Activated CD8-positive, alpha-beta T cell treated with anti-CD3 and anti-CD28 coated beads for 36 hours (primary cell): Measurements from ENCODE around the gene PCSK1N. TPM values are rescaled to one million over a fixed set of nuclear protein-coding genes. Genes with fewer than 3 reads are reported as not detected.
"Not testable (repeated sequence)": the region's sequence is repeated elsewhere in the genome, so short reads cannot be mapped to it uniquely, and the experiment has no call there.

Experiments
- ATAC-seq: fragments of 200-7000 bp; cut with Tn5 transposase; one replicate; pipeline ENCODE4 v1.10.0; 2021; ENCODE audit warnings: mild to moderate bottlenecking, moderate library complexity
- CTCF ChIA-PET: fragments of 350-600 bp; sonication (Branson Sonifier 250); formaldehyde crosslinking; loops from one replicate; lab custom pipeline; 2021; ENCODE audit warnings: antibody characterized with exemption; lab: Charles Lee
- POLR2A ChIA-PET: fragments of 350-600 bp; sonication (Branson Sonifier 250); formaldehyde crosslinking; loops from one replicate; lab custom pipeline; 2021; ENCODE audit warnings: antibody characterized with exemption; lab: Charles Lee
- DNase-seq: peaks from one replicate; pipeline ENCODE4 v3.0.0-alpha.2; 2020
- H3K27ac Mint-ChIP-seq: one replicate; pipeline ENCODE4 v1.8.0; 2021; ENCODE audit warnings: mild to moderate bottlenecking, mixed read lengths
- H3K27me3 Mint-ChIP-seq: one replicate; pipeline ENCODE4 v1.8.0; 2021; ENCODE audit warnings: mixed read lengths
- H3K36me3 Mint-ChIP-seq: one replicate; pipeline ENCODE4 v1.8.0; 2021; ENCODE audit warnings: low read depth, mixed read lengths
- H3K4me1 Mint-ChIP-seq: one replicate; pipeline ENCODE4 v1.8.0; 2021; ENCODE audit warnings: low read depth, mixed read lengths
- H3K4me3 Mint-ChIP-seq: one replicate; pipeline ENCODE4 v1.8.0; 2021; ENCODE audit warnings: mild to moderate bottlenecking, moderate library complexity, mixed read lengths
- H3K9me3 Mint-ChIP-seq: one replicate; pipeline ENCODE4 v1.8.0; 2021; ENCODE audit warnings: mixed read lengths
- intact Hi-C: fragments of 100-400 bp; cut with micrococcal nuclease; formaldehyde crosslinking; loops from one replicate; pipeline ENCODE4 v1.10.0; 2022
- total RNA-seq, 2 experiments: library from RNA; stranded (reverse); gene quantifications; one replicate each; pipeline ENCODE4 v1.2.3, GENCODE V29; 2021
- TF ChIP-seq, protein P1 (sequence below): fragments of 200-600 bp; IDR thresholded peaks from one replicate; pipeline ENCODE4 v1.8.0; 2022; ENCODE audit warnings: antibody characterized with exemption, mild to moderate bottlenecking

Gene PCSK1N
- total RNA-seq, 2 experiments from 2014 or later, result 1.1 to 1.4 TPM

- no peaks in the 10 kb centered on the region for H3K9me3 Mint-ChIP-seq
- H3K27me3 Mint-ChIP-seq, result peaks cover 23% of the 10 kb centered on the region
- peaks cover 23% of the 10 kb centered on the region for H3K36me3 Mint-ChIP-seq
- H3K4me1 Mint-ChIP-seq, result peaks cover 6% of the 10 kb centered on the region
- no peak overlapping the region for H3K27ac Mint-ChIP-seq
- ChIA-PET CTCF (no interaction called here), POLR2A (no interaction called here)
- peak overlapping the region; percentile 52 for H3K4me3 Mint-ChIP-seq
- ATAC-seq, result no peak
- no peak for DNase-seq
- TF ChIP-seq, protein P1, sequence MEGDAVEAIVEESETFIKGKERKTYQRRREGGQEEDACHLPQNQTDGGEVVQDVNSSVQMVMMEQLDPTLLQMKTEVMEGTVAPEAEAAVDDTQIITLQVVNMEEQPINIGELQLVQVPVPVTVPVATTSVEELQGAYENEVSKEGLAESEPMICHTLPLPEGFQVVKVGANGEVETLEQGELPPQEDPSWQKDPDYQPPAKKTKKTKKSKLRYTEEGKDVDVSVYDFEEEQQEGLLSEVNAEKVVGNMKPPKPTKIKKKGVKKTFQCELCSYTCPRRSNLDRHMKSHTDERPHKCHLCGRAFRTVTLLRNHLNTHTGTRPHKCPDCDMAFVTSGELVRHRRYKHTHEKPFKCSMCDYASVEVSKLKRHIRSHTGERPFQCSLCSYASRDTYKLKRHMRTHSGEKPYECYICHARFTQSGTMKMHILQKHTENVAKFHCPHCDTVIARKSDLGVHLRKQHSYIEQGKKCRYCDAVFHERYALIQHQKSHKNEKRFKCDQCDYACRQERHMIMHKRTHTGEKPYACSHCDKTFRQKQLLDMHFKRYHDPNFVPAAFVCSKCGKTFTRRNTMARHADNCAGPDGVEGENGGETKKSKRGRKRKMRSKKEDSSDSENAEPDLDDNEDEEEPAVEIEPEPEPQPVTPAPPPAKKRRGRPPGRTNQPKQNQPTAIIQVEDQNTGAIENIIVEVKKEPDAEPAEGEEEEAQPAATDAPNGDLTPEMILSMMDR, result no peak
- intact Hi-C loops, result no loop called here
These were observed 8.3 kb downstream of the PCSK1N start for GRCh38 chrX:48826876-48827653.

DNA sequence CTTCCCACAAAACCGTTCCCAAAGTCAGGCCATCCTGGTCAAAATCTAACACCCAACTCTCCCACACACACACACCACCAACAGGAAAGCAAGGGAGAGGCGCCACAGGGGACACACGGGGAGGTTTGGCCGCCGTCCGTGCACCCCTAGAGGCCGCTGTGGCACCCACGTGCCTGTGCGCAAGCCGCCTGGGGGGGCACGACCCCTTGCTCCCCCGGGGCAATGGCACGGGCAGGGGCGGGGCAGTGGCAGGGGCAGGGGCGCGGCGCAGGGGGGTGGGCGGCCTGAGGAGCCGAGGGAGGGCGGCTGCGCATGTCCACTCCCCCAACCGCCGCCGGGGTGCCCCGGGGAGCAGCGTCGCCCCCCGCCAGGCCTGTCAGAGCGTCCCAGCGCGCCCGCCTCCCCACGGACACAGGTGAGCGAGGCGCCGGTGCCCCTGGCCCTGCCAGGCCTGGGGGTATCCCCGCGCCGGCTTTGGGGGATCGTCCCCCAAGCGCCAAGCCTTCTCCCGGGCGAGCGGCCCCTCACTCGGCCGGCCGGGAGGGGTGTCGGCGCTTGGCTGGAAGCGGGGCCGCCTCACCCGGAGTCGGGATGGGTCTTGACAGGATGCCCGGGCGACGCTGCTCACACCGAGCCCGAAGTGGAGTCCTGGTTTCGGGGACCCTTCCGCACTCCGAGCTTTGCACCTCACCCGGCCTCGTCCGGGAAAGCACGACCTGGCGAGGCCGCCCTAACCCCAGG is 9.1 kb downstream of the PCSK1N start, which contains the start of gene ERAS:
TSS of gene ERAS (plus strand) at position 379 of the 741 bp plus-strand sequence. CDS start 2,611 bp downstream, outside the sequence.
- Mint-ChIP-seq H3K4me1 (peaks cover 6% of the 10 kb centered on the region), H3K27ac (no peak within 1 kb of the TSS), H3K4me3 (peak within 1 kb of the TSS; percentile 52), H3K27me3 (peaks cover 23% of the 10 kb centered on the region), H3K36me3 (peaks cover 23% of the 10 kb centered on the region), H3K9me3 (no peaks in the 10 kb centered on the region)
- ChIA-PET POLR2A (interaction anchor here (0.6 kb wide), 1 partner anchor 153 kb away, joined by 3 read pairs; no protein-coding TSS in a partner anchor), CTCF (no interaction called here)
- intact Hi-C loops, result no loop called here
- TF ChIP-seq, protein P1, result no peak
- peak; percentile 21 for DNase-seq
- peak; percentile 42 for ATAC-seq

DNA sequence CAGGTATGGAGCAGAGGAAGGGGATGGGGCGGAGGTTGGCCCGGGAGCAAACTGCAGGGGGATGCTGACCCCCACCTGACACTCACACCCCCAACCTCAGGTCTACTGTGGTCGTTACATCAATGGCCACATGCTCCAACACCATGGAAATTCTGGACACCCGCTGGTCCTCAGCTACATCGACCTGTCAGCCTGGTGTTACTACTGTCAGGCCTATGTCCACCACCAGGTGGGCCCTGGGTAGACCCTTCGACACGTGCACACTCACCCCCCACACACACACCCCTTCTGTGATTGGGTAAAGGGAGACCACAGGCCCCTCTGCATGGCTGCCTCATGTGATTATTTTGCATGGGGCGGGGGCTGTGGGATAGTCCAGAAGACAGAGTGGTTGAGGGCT is 11.3 kb downstream of the PCSK1N start:
- ChIA-PET CTCF (no interaction called here), POLR2A (no interaction called here)
- ATAC-seq (no peak), DNase-seq (no peak)
- Mint-ChIP-seq H3K9me3 (no peaks in the 10 kb centered on the region), H3K4me1 (peaks cover 6% of the 10 kb centered on the region), H3K27ac (no peak overlapping the region), H3K27me3 (peaks cover 14% of the 10 kb centered on the region), H3K36me3 (peaks cover 24% of the 10 kb centered on the region), H3K4me3 (no peak overlapping the region)
- intact Hi-C loops, result no loop called here
- TF ChIP-seq, protein P1, result no peak

DNA sequence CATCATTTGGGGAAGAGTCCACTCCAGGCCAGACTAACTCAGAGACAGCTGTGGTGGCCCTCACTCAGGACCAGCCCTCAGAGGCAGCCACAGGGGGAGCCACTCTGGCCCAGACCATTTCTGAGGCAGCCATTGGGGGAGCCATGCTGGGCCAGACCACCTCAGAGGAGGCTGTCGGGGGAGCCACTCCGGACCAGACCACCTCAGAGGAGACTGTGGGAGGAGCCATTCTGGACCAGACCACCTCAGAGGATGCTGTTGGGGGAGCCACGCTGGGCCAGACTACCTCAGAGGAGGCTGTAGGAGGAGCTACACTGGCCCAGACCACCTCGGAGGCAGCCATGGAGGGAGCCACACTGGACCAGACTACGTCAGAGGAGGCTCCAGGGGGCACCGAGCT is 12.4 kb downstream of the PCSK1N start:
- POLR2A ChIA-PET, result interaction anchor here (0.5 kb wide), 1 partner anchor 302 kb away, joined by 3 read pairs; the partner anchor contains the start of gene EBP
- TF ChIP-seq, protein P1, result no peak
- CTCF ChIA-PET, result no interaction called here
- DNase-seq (no peak), ATAC-seq (no peak)
- Mint-ChIP-seq H3K9me3 (no peaks in the 10 kb centered on the region), H3K36me3 (peaks cover 24% of the 10 kb centered on the region), H3K4me1 (peaks cover 6% of the 10 kb centered on the region), H3K27ac (no peak overlapping the region), H3K27me3 (peaks cover 8% of the 10 kb centered on the region), H3K4me3 (no peak overlapping the region)
- intact Hi-C loops, result no loop called here

- CTCF ChIA-PET, H3K27me3 Mint-ChIP-seq, H3K4me3 Mint-ChIP-seq, ATAC-seq, POLR2A ChIA-PET, H3K27ac Mint-ChIP-seq, H3K4me1 Mint-ChIP-seq, H3K9me3 Mint-ChIP-seq, DNase-seq, intact Hi-C loops: not testable (repeated sequence)
- peaks cover 11% of the 10 kb centered on the region for H3K36me3 Mint-ChIP-seq
These were observed 16.0 kb downstream of the PCSK1N start for GRCh38 chrX:48819394-48819793.
